Omental fat pad (tissue), 4 donors: ENCODE results near the gene SUN1. TPM values are rescaled to one million over a fixed set of nuclear protein-coding genes. Genes with fewer than 3 reads are reported as not detected.

Experiments
- ATAC-seq: fragments of 150-250 bp; one replicate; pipeline ENCODE4 v1.9.1; 2016; ENCODE audit warnings: mild to moderate bottlenecking, moderate library complexity; ENCODE audit not compliant: low FRiP score
- DNase-seq: peaks from one replicate; pipeline ENCODE4 v3.0.0-alpha.2; 2019; ENCODE audit warnings: low spot score
- CTCF ChIP-seq, 3 donors: fragments of 450-650 bp; IDR thresholded peaks; one replicate each; pipeline ENCODE4 v1.5.1; 2016 to 2017; ENCODE audit warnings: antibody characterized with exemption in 3 of 3, mild to moderate bottlenecking in 3 of 3, moderate library complexity in 2 of 3
- total RNA-seq, 4 donors: library from RNA; depleted of rRNA; stranded (reverse); fragments of >200 nt; gene quantifications; one replicate each; pipeline ENCODE4 v1.1.0, GENCODE V29; 2016

The SUN1 gene
- total RNA-seq, 4 donors from 2014 or later, result 124 to 245 (median 174) TPM

GRCh38 chr7:831596-832166 lies 595 bp upstream of the SUN1 start:
- no peak for DNase-seq
- TF ChIP-seq CTCF (IDR thresholded peaks at IDR 0.05), result no peak
- ATAC-seq, result peak; percentile 61

GRCh38 chr7:832968-833424 lies 720 bp downstream of the SUN1 start:
- TF ChIP-seq CTCF (IDR thresholded peaks at IDR 0.05), result no peak
- ATAC-seq (no peak), DNase-seq (no peak)

- no peak for TF ChIP-seq CTCF (IDR thresholded peaks at IDR 0.05)
- DNase-seq, result no peak
- no peak for ATAC-seq
These were observed 1.5 kb downstream of the SUN1 start for GRCh38 chr7:833601-834258.

GRCh38 chr7:834277-834676 lies 2.0 kb downstream of the SUN1 start:
- no peak for TF ChIP-seq CTCF (IDR thresholded peaks at IDR 0.05)
- ATAC-seq, result no peak
- DNase-seq, result no peak

- no peak for ATAC-seq
- no peak for TF ChIP-seq CTCF (IDR thresholded peaks at IDR 0.05)
- DNase-seq, result no peak
These were observed 2.7 kb downstream of the SUN1 start for GRCh38 chr7:835021-835420.

GRCh38 chr7:835485-836401 lies 3.5 kb downstream of the SUN1 start:
- no peak for ATAC-seq

More at GRCh38 chr7:835485-836401, 3.5 kb downstream of the SUN1 start:
- TF ChIP-seq CTCF (IDR thresholded peaks at IDR 0.05), result no peak
- DNase-seq, result no peak
